RCC 7860 (cell line): ENCODE data around the gene TPBG.
A peak's percentile ranks its signal among the peaks of the same experiment; 100 is the strongest.
"Not testable (repeated sequence)": the region's sequence is repeated elsewhere in the genome, so short reads cannot be mapped to it uniquely, and the experiment has no call there.

Experiments
- DNase-seq: peaks from one replicate; pipeline ENCODE4 v3.0.0-alpha.2; 2015; ENCODE audit warnings: low spot score
- FAIRE-seq: peaks from 2 replicates; lab custom pipeline; 2012; peaks lifted over from hg19 to GRCh38; lab: Jason Lieb, UNC

The TPBG gene

GRCh38 chr6:82374516-82374915 is 10.9 kb downstream of the TPBG start:
- DNase-seq (no peak), FAIRE-seq (no peak)

- DNase-seq (no peak), FAIRE-seq (no peak)
These were observed 13.0 kb downstream of the TPBG start for GRCh38 chr6:82376636-82377035.

- DNase-seq: no peak
- no peak for FAIRE-seq
These were observed 17.1 kb downstream of the TPBG start for GRCh38 chr6:82380566-82381185.

- FAIRE-seq (no peak), DNase-seq (no peak)
These were observed 17.7 kb downstream of the TPBG start for GRCh38 chr6:82381278-82381677.

GRCh38 chr6:82385102-82385501 is 21.5 kb downstream of the TPBG start:
- no peak for DNase-seq
- FAIRE-seq: no peak

GRCh38 chr6:82385546-82385945 is 21.9 kb downstream of the TPBG start:
- FAIRE-seq: no peak

DNA sequence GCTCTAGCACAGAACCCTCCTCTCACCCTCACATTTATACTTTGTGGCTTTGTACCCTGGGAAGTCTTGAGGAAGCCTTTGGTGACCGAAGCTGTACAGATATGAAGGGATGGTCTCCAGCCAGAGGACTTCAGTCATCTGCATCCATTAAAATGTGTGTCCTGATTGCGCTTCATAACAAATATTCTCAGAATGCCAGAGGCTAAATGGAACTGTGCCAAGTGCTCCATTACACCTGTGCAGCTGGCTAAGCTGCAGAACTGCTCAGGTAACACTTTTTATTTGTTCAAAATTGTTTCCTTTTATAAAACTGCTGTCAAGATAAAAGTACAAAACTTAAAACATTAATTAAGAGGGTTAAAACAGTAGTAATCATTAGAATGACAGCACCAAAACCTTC is 22.3 kb downstream of the TPBG start:
- no peak for DNase-seq

More at GRCh38 chr6:82385546-82385945, 21.9 kb downstream of the TPBG start:
- no peak for DNase-seq

DNA sequence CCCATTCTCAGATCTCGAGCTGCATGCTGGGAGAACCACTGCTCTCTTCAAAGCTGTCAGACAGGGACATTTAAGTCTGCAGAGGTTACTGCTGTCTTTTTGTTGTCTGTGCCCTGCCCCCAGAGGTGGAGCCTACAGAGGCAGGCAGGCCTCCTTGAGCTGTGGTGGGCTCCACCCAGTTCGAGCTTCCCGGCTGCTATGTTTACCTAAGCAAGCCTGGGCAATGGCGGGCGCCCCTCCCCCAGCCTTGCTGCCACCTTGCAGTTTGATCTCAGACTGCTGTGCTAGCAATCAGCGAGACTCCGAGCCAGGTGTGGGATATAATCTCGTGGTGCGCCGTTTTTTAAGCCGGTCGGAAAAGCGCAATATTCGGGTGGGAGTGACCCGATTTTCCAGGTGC is 31.2 kb downstream of the TPBG start:
- not testable (repeated sequence) for FAIRE-seq, DNase-seq

More for the DNA sequence above, 22.3 kb downstream of the TPBG start:
- no peak for FAIRE-seq

GRCh38 chr6:82396964-82397751 is 33.5 kb downstream of the TPBG start:
- DNase-seq (peak; percentile 82), FAIRE-seq (peak; percentile 95)

DNA sequence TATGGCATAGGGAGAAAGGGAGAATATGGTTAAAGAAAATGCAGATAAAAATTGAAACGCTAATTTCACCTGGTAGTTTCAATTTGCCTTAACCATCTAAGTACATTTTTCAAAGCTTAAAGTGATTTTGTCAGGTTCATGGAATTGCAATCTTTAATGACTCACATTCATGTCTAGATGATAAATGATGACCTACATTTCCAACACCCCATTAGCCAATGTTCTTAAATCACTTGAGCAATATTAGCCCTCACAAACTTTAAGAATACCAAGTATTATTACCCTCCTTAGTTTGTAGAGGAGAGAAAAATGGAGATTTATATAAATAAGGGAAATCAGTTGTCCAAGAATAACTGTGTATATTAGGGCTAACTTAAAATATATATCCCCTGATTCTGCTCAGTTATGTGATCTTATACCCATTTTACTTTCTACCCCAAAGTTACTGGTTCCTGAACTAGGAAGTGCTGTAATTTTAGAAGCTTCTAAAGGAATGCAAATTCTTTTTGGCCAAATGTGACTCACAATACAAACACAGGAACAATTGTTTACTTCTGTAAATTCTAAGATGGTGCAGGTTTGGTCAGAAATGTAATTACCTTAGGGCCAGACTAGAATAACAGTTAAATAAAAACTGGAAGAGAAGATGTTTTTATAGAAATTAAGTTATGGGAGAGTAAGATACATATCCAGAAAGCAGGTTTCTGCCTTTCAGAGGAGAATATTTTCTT is 34.5 kb downstream of the TPBG start:
- FAIRE-seq: peak; percentile 73
- DNase-seq: peak; percentile 11

GRCh38 chr6:82408952-82409431 is 45.4 kb downstream of the TPBG start:
- DNase-seq (peak; percentile 70), FAIRE-seq (peak; percentile 78)

DNA sequence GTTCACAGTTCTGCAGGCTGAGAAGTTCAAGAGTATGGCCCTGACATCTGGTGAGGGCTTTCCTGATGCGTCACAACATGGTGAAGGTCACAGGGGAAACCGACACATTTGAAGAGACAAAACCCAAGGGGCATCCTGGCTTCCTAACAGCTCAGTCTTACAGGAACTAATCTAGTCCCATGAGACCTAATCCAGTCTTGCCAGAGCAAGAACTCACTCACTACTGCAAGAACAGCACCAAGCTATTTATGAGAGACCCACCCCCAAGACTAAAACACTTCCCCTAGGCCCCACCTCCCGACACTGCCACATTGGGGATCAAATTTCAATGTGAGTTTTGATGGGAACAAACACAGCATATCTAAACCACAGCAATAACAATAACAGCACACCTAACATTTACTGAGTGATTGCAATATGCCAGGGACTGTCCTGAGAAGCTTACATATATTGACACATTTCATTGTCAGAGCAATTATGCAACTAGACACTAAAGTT is 46.6 kb downstream of the TPBG start:
- no peak for DNase-seq

DNA sequence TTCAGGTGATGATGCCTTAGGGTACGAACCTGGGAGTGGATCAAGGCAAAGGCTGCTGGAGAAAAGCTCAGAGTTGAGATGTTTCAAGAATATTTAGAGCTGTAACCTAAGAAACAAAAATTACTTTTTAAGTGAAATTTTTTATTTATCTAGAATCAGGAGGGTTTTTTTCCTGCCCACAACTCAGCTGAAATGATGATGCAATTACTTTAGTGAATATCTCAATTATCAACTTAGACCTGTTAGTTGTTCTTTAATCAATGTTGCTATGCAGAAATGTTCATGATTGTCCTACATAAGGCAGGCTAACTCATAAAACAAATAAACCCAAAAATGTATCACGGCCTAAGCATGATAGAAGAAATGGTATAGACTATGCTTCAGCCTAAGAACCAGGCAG is 50.3 kb downstream of the TPBG start:
- DNase-seq (no peak), FAIRE-seq (no peak)

More for the DNA sequence above, 46.6 kb downstream of the TPBG start:
- FAIRE-seq: no peak

DNA sequence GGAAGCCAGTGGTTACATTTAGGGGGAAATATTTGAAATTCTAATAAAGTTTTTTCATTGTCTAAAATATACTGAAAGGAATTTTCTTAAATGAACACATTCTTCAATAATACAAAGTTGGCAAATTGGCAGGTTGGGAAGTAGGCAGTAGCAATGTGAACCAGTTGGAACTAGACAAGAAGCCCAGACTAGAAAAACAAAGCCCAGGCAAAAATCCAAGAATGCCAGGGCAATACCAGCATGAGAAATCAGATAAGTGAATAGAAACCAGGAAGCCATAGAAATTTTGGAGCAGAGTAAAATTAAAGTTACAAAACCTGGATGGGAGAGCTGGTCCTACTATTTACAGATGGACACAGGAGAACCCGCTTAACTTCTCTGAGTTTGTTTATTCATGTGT is 52.2 kb downstream of the TPBG start:
- FAIRE-seq (no peak), DNase-seq (no peak)

- DNase-seq (no peak), FAIRE-seq (no peak)
These were observed 52.7 kb downstream of the TPBG start for GRCh38 chr6:82416346-82416745.
